ENCODE measurements around the gene MEI1. TPM values are rescaled to one million over a fixed set of nuclear protein-coding genes. Genes with fewer than 3 reads are reported as not detected.

MEI1 gene
- total RNA-seq, 4 donors from 2014 or later: 0.39 to 1.3 (median 0.44) TPM

- no peaks in the 10 kb centered on the region for H3K4me1 ChIP-seq
- H3K36me3 ChIP-seq: no peaks in the 10 kb centered on the region
- H3K4me3 ChIP-seq: no peak overlapping the region
- intact Hi-C loops (cut with DNase I): no loop called here
- no peaks in the 10 kb centered on the region for H3K9me3 ChIP-seq
- DNase-seq (ENCODE audit: extremely low spot score): no peak
- TF ChIP-seq POLR2AphosphoS5 (IDR thresholded peaks at IDR 0.05): no peak
- no peak for TF ChIP-seq EP300 (IDR thresholded peaks at IDR 0.05)
- no peak for TF ChIP-seq POLR2A (IDR thresholded peaks at IDR 0.05; ENCODE audit: low read depth)
- TF ChIP-seq, protein P1, sequence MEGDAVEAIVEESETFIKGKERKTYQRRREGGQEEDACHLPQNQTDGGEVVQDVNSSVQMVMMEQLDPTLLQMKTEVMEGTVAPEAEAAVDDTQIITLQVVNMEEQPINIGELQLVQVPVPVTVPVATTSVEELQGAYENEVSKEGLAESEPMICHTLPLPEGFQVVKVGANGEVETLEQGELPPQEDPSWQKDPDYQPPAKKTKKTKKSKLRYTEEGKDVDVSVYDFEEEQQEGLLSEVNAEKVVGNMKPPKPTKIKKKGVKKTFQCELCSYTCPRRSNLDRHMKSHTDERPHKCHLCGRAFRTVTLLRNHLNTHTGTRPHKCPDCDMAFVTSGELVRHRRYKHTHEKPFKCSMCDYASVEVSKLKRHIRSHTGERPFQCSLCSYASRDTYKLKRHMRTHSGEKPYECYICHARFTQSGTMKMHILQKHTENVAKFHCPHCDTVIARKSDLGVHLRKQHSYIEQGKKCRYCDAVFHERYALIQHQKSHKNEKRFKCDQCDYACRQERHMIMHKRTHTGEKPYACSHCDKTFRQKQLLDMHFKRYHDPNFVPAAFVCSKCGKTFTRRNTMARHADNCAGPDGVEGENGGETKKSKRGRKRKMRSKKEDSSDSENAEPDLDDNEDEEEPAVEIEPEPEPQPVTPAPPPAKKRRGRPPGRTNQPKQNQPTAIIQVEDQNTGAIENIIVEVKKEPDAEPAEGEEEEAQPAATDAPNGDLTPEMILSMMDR (IDR thresholded peaks at IDR 0.05): no peak
- H3K27me3 ChIP-seq: no peaks in the 10 kb centered on the region
- no peak overlapping the region for H3K27ac ChIP-seq (replicated peaks in 1 of 4)
These were observed 73.3 kb downstream of the MEI1 start for GRCh38 chr22:41772645-41773044.

- intact Hi-C loops (cut with DNase I): no loop called here
- TF ChIP-seq, protein P1 (IDR thresholded peaks at IDR 0.05): no peak
- TF ChIP-seq POLR2AphosphoS5 (IDR thresholded peaks at IDR 0.05) (no peak), POLR2A (IDR thresholded peaks at IDR 0.05; ENCODE audit: low read depth) (no peak), EP300 (IDR thresholded peaks at IDR 0.05) (no peak)
- H3K9me3 ChIP-seq: no peaks in the 10 kb centered on the region
- no peaks in the 10 kb centered on the region for H3K36me3 ChIP-seq
- DNase-seq (ENCODE audit: extremely low spot score): no peak
- no peaks in the 10 kb centered on the region for H3K4me1 ChIP-seq
- no peak overlapping the region for H3K4me3 ChIP-seq
- 94% methylated on average over 5 of the region's 5 CpGs for WGBS
- no peak overlapping the region for H3K27ac ChIP-seq (replicated peaks in 1 of 4)
- H3K27me3 ChIP-seq: no peaks in the 10 kb centered on the region
These were observed 76.0 kb downstream of the MEI1 start for GRCh38 chr22:41775338-41775737.

GRCh38 chr22:41775976-41776375 is 76.7 kb downstream of the MEI1 start:
- WGBS: 40% methylated on average over 1 of the region's 4 CpGs
- DNase-seq (ENCODE audit: extremely low spot score): no peak

DNA sequence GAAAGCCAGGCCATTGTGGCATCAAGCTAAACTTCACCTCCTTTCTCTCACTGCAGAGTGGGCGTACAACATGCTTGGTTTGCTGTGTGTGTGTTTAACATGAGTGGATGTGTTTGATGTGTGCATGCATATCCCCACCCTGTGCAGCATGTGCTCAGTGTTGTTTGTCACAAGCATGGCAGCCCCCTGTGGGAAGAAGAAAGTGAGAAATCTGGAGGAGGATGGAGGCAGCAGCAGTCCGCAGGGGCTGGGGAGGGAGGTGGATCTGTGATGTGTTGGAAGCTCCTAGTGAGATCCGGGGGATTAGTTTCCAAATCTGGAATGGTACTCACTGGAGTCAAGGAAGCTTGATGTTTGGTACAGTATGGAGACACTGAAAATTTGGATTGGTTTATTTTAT is 77.1 kb downstream of the MEI1 start:
- TF ChIP-seq POLR2A (IDR thresholded peaks at IDR 0.05; ENCODE audit: low read depth) (no peak), POLR2AphosphoS5 (IDR thresholded peaks at IDR 0.05) (no peak), EP300 (IDR thresholded peaks at IDR 0.05) (no peak)
- TF ChIP-seq, protein P1 (IDR thresholded peaks at IDR 0.05): no peak
- H3K4me3 ChIP-seq: no peak overlapping the region
- WGBS: 92% methylated on average over 3 of the region's 3 CpGs
- H3K9me3 ChIP-seq: no peaks in the 10 kb centered on the region
- no peaks in the 10 kb centered on the region for H3K4me1 ChIP-seq
- H3K36me3 ChIP-seq: no peaks in the 10 kb centered on the region
- H3K27me3 ChIP-seq: no peaks in the 10 kb centered on the region
- H3K27ac ChIP-seq (replicated peaks in 1 of 4): no peak overlapping the region
- no peak for DNase-seq (ENCODE audit: extremely low spot score)
- intact Hi-C loops (cut with DNase I): no loop called here

More at GRCh38 chr22:41775976-41776375, 76.7 kb downstream of the MEI1 start:
- Histone ChIP-seq H3K27me3 (no peaks in the 10 kb centered on the region), H3K9me3 (no peaks in the 10 kb centered on the region), H3K27ac (replicated peaks in 1 of 4) (no peak overlapping the region), H3K4me1 (no peaks in the 10 kb centered on the region), H3K36me3 (no peaks in the 10 kb centered on the region), H3K4me3 (no peak overlapping the region)
- TF ChIP-seq EP300 (IDR thresholded peaks at IDR 0.05): no peak
- TF ChIP-seq, protein P1 (IDR thresholded peaks at IDR 0.05): no peak
- no peak for TF ChIP-seq POLR2A (IDR thresholded peaks at IDR 0.05; ENCODE audit: low read depth)
- no peak for TF ChIP-seq POLR2AphosphoS5 (IDR thresholded peaks at IDR 0.05)
- intact Hi-C loops (cut with DNase I): no loop called here

DNA sequence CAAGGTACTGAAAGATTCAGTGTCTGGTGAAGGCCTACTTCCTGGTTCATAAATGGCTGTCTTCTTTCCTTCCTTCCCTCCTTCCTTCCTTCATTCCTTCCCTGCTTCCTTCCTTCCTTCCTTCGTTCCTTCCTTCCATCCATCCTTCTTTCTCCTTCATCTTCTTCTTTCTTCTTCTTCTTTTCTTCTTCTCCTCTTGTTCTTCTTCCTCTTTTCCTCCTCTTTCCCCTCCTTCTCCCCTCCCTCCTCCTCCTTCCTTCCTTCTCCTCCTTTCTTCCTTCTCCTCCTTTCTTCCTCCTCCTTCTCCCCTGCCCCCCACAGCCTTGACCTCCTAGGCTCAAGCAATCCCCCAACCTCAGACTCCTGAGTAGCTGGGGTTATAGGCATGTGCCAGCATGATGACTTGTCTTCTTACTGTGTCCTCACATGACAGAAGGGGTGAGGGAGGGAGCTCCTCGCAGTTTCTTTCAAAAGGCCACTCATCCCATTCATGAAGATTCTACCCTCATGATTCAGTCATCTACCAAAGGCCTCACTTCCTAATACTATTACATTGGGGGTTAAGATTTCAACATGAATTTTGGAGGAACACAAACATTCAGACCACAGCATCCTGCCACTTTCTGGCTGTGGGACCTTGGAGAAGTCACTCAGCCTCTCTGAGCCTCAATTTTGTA is 78.6 kb downstream of the MEI1 start:
- intact Hi-C loops (cut with DNase I): no loop called here
- Histone ChIP-seq H3K4me3 (no peak overlapping the region), H3K27ac (replicated peaks in 1 of 4) (no peak overlapping the region), H3K4me1 (no peaks in the 10 kb centered on the region), H3K9me3 (no peaks in the 10 kb centered on the region), H3K36me3 (no peaks in the 10 kb centered on the region), H3K27me3 (no peaks in the 10 kb centered on the region)
- no peak for DNase-seq (ENCODE audit: extremely low spot score)
- TF ChIP-seq POLR2A (IDR thresholded peaks at IDR 0.05; ENCODE audit: low read depth) (no peak), EP300 (IDR thresholded peaks at IDR 0.05) (no peak), POLR2AphosphoS5 (IDR thresholded peaks at IDR 0.05) (no peak)
- TF ChIP-seq, protein P1 (IDR thresholded peaks at IDR 0.05): no peak
- WGBS: 81% methylated on average over 2 of the region's 2 CpGs

All from esophagus muscularis mucosa (tissue), 4 donors.